Retinal pigment epithelial cell (primary cell): ENCODE results near the gene DLGAP1.

ENCODE experiments used
- DNase-seq: peaks from one replicate; pipeline ENCODE4 v3.0.0-alpha.2; 2010; ENCODE audit warnings: low read depth
- H3K4me3 ChIP-seq: 2 replicates; pipeline ENCODE4 v1.5.1; 2011; ENCODE audit warnings: mild to moderate bottlenecking, low read length, control low read depth, moderate library complexity
- CTCF ChIP-seq: conservative IDR thresholded peaks from 2 replicates; pipeline ENCODE4 v1.5.1; 2011; ENCODE audit warnings: low read depth, low read length, control low read depth, inconsistent platforms

Gene DLGAP1

GRCh38 chr18:4260107-4260506 lies 195.0 kb downstream of the DLGAP1 start:
- no peak for TF ChIP-seq CTCF
- no peak overlapping the region for H3K4me3 ChIP-seq
- DNase-seq = no peak

GRCh38 chr18:4256766-4257417 lies 198.2 kb downstream of the DLGAP1 start:
- H3K4me3 ChIP-seq = no peak overlapping the region
- DNase-seq = no peak

GRCh38 chr18:4254840-4255239 lies 200.3 kb downstream of the DLGAP1 start:
- H3K4me3 ChIP-seq = no peak overlapping the region
- DNase-seq = no peak
- no peak for TF ChIP-seq CTCF

More at GRCh38 chr18:4256766-4257417, 198.2 kb downstream of the DLGAP1 start:
- no peak for TF ChIP-seq CTCF

GRCh38 chr18:4252829-4253228 lies 202.3 kb downstream of the DLGAP1 start:
- TF ChIP-seq CTCF = no peak
- no peak overlapping the region for H3K4me3 ChIP-seq
- no peak for DNase-seq

- no peak overlapping the region for H3K4me3 ChIP-seq
- DNase-seq = no peak
- TF ChIP-seq CTCF = no peak
Observed at GRCh38 chr18:4251873-4252272, 203.2 kb downstream of the DLGAP1 start.

- H3K4me3 ChIP-seq = no peak overlapping the region
- DNase-seq = no peak
- TF ChIP-seq CTCF = no peak
Observed at GRCh38 chr18:4251206-4251605, 203.9 kb downstream of the DLGAP1 start.

GRCh38 chr18:4250141-4250540 lies 205.0 kb downstream of the DLGAP1 start:
- no peak for DNase-seq
- no peak for TF ChIP-seq CTCF
- no peak overlapping the region for H3K4me3 ChIP-seq
